ENCODE measurements around the gene EVA1B.
A peak's percentile ranks its signal among the peaks of the same experiment; 100 is the strongest.

EVA1B gene

GRCh38 chr1:36323636-36324352 is at the start of gene EVA1B:
TSS of gene EVA1B (minus strand) at chr1:36323645. CDS start at chr1:36323037, 608 bp downstream.
- peak in 5 of 6 experiments; percentile 13 to 44 (median 22) for DNase-seq

GRCh38 chr1:36372617-36373016 is 49.2 kb upstream of the EVA1B start:
- no peak for DNase-seq

GRCh38 chr1:36369061-36369861 is 45.8 kb upstream of the EVA1B start:
- peak; percentile 65 to 88 (median 80) for DNase-seq

GRCh38 chr1:36367798-36368197 is 44.4 kb upstream of the EVA1B start:
- no peak for DNase-seq

- peak in 5 of 6 experiments; percentile 18 to 70 (median 61) for DNase-seq
These were observed 43.6 kb upstream of the EVA1B start for GRCh38 chr1:36367066-36367465.

GRCh38 chr1:36366091-36366661 is 42.7 kb upstream of the EVA1B start:
- DNase-seq = peak; percentile 51 to 78 (median 72)

GRCh38 chr1:36365381-36365780 is 41.9 kb upstream of the EVA1B start:
- no peak for DNase-seq

- peak in 4 of 6 experiments; percentile 36 to 70 (median 62) for DNase-seq
These were observed 36.6 kb upstream of the EVA1B start for GRCh38 chr1:36359911-36360550.

- DNase-seq = no peak
These were observed 35.9 kb upstream of the EVA1B start for GRCh38 chr1:36359383-36359782.

GRCh38 chr1:36358514-36359084 is 35.2 kb upstream of the EVA1B start:
- DNase-seq = no peak

- no peak for DNase-seq
These were observed 32.4 kb upstream of the EVA1B start for GRCh38 chr1:36355811-36356210.

GRCh38 chr1:36354486-36354885 is 31.0 kb upstream of the EVA1B start:
- DNase-seq = no peak

- DNase-seq = no peak
These were observed 29.7 kb upstream of the EVA1B start for GRCh38 chr1:36352910-36353878.

- DNase-seq = no peak
These were observed 28.9 kb upstream of the EVA1B start for GRCh38 chr1:36352125-36352909.

GRCh38 chr1:36351227-36351977 is 28.0 kb upstream of the EVA1B start:
- peak in 1 of 6 experiments; percentile 18 for DNase-seq

GRCh38 chr1:36350659-36351226 is 27.3 kb upstream of the EVA1B start:
- DNase-seq = peak; percentile 31 to 50 (median 44)

GRCh38 chr1:36349839-36350238 is 26.4 kb upstream of the EVA1B start:
- DNase-seq = no peak

GRCh38 chr1:36349241-36349671 is 25.8 kb upstream of the EVA1B start:
- no peak for DNase-seq

GRCh38 chr1:36346741-36347370 is 23.4 kb upstream of the EVA1B start:
- no peak for DNase-seq
